HG02678 (cell line): Measurements from ENCODE around the gene LTBP1.

Source experiments
- ATAC-seq: cut with Tn5 transposase; IDR thresholded peaks from one replicate; pipeline ENCODE4 v1.9.1; 2021; ENCODE audit warnings: mild to moderate bottlenecking, moderate library complexity; ENCODE audit not compliant: unreplicated experiment

Gene LTBP1

DNA sequence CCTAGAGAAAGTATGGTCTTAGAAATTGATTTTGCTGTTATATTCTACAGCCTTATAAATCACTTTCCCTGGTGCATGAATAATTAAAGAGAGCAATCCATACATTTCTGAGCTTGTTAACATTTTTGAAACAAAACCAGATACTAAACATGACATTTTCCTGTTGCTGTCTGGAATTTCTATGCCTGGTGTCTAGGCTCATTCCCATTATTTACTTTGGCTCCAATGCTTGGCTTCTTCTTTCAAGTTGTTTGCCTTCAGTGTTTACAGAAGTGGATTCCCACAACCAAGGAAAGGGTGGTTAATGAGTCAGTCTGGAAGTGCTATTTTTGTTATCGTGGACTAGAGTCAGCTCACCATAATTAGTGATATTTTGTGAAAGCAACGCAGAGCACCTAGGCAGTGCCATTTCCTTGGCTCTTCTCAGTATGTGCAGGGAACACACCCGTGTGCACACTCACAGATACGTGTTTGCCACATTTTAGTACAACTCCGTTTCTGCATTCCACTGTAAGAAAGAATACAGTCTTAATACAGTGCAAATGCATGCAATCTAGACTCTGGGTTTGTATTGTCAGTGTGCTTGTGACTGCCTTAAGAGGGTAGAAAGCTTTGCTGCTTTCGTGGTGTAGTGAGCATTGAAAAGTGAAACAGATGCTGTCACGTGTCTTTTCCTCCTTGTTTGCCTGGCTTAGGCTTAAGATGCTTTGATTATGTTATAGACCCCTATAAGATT lies 344.7 kb downstream of the LTBP1 start:
- ATAC-seq, result no peak

DNA sequence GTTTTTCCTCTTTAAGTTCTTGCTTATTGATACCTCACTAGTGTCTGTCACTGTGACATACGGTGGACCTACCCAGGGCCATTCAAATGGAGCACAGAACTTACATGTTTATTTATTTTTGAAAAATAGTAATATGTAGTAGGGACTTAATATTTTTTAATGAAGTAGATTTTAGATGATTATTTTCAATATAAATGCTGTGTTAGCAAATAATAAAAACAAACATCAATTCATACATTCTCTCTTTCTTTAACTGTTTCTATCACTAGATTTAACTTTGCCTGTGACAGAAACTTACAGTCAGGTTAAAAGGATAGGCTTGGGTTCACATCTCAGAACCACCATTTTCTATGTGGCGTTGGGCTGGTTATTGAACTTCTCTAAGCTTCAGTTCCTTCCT lies 345.3 kb downstream of the LTBP1 start:
- no peak for ATAC-seq

DNA sequence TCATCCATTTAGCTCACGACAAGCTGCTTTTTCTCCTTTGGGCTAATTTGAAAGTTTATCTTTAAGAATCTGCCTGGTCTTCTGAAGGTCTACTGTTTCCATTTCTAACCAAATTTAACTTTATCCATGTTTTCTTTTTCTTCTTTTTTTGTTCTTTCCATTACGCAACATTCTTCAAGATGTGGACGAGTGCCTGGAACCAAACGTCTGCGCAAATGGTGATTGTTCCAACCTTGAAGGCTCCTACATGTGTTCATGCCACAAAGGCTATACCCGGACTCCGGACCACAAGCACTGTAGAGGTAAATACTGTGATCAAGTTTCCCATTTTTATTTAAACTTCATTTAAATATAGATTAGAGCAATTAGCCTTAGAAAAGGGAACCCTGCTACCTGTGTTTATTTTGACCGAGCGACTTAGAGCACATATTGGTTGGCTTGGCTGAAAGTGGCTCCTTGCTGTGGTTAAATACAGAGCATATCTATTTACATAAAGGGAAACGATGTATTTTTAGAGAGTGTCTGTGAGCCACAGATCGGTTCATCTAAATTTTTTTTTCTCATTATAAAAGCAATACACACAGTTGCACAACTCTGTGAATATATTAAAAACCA lies 346.3 kb downstream of the LTBP1 start:
- ATAC-seq, result no peak

DNA sequence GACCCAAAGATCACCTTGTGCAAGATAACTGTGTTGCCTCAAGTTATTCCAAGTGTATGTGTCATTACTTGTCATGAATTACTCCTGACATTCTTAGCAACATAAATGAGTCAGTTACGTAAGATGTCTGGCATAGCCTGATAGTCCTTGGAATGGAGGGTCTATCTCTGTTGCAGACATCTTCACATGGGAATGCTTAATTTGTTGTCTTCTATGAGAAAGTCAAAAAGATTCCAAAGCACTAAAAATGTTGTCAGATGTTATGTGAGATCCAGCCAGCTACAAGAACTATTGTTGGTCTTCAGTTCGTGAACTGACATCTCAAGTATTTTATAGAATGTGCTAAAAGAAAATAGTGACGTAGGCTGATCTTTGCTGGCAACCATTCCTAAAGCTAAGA lies 351.5 kb downstream of the LTBP1 start:
- ATAC-seq, result no peak

DNA sequence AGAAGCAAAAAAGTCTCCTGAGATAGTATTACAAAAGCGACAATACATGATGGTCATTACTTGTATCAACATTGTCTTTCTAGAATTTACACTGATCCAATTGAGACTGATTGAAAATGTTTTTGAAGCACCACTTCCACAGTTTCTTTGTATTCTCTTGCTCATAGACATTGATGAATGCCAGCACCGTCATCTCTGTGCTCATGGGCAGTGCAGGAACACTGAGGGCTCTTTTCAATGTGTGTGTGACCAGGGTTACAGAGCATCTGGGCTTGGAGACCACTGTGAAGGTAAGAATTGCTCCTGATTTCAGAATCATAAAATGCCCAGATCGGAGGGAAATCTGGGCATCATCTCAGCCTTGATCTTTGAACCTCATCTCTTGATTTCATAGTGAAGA lies 354.6 kb downstream of the LTBP1 start:
- no peak for ATAC-seq

DNA sequence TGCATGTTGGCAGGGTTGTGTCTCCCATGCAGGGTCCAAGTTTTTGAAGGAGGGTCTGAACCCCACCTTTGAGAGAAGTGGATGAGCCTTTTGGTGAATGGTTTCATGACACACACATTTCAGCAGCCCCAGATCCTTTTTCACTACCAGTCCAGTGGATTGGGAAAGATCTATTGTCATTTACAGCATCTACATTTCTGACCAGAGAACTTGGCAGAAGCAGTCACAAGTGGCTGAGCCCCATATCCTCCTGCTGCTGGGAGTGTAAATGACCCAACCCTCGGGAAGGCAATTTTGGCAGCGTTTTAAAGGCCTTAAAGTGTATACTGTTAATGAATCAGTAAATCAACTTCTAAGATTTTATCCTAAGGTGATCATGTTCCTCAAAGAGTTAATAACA lies 355.6 kb downstream of the LTBP1 start:
- no peak for ATAC-seq

DNA sequence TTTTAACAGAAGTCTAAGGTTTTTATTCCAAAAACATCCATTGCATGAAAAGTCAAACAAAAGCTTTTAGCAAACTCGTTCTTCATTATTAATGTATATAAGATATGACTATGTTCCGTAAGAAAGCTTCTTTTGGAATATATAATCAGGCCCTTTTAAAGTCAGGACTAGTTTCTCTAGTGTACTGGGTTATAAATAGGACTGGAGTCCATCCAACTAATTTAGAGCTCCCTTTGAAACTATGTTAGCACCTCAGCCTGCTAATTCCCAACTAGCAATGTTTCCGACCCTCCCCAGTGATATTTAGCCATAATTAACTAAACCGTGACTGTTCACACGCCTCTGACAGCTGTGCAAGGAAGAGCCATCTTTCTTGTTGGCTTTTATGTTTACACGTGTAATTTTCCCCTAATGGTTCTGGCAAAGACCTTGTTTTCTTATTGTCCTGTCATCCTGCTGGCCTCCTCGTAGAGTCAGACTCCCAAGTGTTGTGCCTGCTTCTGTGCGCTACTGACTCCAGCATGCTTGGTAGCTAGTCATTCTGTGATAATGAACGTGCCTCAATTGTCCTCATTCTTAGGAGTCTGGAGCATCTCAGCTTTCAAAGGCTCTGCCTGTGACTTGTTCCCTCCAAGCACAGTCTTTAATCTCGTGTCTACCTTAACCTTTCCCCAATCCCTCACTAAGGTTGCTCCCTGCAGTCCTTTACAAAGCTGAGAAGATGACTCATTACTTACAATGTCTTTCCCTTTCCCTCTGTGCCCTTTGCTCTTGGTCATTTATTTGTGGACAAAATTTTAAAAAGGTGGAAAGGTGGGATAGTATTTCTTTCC lies 357.5 kb downstream of the LTBP1 start:
- ATAC-seq, result no peak

DNA sequence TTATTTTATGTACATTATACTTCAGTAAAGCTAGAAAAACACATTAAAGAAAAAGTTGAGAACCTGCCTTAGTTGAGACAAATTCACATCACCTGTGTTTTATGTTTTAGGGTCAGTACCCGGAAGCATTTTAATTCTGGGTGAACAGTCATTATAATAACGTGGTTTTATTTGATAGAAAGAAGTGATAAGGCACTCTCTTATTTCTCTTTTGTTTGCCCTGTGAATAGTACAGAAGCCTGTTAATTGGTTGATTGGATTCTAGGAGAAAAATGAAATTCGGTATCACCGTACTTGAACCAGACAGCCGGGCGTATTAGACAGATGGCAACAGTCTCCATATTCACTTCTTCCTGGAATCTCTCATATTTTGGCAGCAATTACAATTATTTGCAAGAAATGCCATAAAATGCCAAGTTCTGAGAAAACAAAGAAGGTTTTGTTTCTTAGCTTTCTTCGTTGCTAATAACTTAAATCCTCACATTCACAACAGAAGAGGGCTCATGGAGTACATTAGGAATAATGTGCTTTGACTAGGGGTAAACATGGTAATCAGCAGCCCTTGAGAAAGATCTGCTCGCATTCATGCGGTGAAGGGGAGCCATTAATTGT lies 361.0 kb downstream of the LTBP1 start:
- no peak for ATAC-seq

DNA sequence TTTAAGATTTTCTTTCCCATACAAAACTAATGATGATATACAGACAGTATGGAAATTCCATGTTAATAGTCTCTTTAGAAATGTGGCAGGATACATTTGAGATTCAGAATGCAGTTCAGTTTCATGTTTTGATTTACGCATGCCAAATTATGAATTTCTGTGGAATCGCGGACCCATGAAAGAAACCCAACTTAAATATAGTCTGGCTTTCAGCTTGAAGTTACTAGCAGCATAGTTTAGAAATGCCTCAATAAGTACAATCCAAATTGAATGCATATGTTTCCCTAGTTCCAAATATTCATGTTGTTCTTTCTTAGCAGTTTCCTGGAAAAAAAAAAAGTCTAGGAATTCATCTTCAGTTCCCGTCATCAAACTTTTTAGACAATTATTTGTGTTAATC lies 365.6 kb downstream of the LTBP1 start:
- no peak for ATAC-seq

DNA sequence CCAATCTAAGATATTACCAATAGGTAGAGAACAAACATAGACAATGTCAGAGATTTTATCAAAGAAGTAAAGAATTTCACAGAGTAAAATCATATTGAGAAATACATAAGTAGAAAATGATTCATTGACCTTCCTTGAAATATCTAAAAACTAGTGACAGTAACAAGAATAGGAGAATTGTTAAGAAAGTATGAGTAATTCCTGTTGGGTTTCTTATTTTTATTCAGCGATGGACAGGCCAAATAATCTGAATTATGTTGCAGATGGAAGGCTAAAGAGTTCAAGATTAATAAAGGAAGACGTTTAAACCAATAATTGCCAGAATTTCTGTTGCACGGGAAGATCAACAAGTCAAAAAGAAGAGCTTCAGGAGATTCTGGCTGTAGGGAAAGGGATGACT lies 366.3 kb downstream of the LTBP1 start:
- ATAC-seq, result no peak

DNA sequence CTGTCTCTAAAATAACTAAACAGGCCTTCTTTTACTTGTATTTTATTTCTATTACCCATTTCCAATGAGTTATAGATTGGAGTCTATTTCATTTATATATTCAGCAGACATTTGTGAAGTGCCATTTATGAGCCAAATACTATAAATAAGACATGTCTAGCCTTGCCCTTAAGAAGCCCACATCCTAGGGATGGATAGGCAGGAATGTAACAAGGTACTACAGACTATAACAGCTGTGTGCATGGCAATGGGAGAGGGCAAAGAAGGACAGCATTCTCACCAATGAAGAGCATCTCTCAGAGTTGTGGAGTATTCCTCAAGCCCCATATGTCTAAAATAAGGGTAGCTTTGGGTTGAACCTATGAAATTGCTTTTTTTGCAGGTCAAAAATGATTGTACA lies 367.8 kb downstream of the LTBP1 start:
- ATAC-seq, result no peak

DNA sequence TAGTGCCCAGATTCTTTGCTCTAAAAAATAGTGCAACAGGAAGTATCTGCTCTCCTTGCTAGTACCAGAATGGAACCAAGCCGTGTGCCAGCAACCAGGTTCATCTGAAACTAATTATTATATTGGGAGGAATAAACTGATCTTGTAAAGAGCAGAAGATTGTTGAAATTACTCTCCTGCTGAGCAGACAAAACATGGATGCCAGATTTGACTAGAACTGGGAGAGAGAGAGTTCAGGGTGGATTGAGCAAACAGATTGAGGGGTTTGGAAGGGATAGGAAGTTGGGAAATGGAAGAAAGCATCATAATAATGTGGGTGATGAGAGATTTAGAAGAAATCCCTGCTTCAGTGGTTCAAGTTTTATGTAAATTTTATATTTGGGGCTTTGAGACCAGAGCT lies 369.6 kb downstream of the LTBP1 start:
- ATAC-seq, result no peak

DNA sequence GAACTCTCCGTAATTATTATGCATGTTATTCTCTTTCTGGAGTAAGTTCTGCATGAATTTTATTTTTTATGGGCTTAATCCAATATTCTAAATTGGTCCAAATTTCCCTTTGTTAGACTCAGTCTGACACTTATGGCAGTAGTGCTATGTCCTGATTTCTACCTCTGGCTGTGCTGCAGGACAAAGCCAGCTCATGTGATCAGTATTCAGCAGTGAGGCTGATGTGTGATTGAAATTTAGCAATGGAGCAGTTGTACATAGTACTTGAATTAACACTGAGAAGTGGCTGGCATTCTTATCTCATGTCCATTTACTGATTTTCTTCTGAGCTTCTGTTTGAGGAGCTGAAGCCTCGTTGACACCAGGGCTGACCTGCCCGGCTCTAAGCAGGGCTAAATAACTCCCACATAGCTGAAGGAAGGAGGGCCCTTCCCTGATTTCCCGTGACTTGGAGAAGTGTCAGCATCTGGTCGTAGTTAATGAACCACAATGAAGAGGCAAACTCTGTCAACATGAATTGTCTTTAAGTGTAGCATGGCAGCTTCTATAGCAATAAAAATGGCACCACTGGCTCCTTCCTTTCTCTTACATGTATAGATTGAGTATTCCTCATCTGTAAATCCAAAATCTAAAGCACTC lies 370.7 kb downstream of the LTBP1 start:
- no peak for ATAC-seq

DNA sequence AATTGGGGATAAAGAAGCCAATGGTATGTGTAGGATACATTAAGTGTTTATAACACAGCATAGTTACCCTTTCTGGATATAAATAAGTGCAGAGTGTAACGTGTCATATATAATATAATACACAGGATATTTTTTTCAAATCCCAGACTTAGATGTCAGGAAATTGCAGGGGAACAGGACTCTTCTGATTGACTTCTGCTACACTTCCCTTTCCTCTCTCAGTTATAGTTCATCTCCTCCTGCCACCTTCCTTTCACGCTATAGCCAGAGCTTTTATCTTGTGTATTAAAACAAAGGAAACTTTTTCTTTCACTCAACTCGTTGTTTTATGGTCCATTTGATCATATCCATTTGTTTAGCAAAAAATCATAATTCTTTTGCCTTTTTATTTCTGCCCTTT lies 371.7 kb downstream of the LTBP1 start:
- ATAC-seq, result no peak

DNA sequence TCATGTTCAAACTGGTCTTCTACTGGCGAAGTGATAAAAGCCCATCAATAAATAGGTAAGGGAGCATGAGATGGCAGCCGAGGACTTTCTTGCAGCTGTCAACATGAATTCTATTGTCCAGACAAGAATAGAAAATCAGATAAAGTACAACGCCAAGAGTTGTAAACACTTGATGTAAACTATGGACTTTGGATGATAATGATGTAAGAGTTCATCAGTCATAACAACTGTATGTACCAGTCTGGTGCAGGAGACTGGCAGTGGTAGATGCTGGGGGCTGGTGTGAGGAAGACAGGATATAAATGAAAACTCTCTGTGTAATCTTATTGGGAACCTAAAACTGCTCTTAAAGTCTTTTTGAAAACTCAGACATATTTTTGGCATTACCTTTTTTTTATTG lies 373.8 kb downstream of the LTBP1 start:
- ATAC-seq, result no peak

DNA sequence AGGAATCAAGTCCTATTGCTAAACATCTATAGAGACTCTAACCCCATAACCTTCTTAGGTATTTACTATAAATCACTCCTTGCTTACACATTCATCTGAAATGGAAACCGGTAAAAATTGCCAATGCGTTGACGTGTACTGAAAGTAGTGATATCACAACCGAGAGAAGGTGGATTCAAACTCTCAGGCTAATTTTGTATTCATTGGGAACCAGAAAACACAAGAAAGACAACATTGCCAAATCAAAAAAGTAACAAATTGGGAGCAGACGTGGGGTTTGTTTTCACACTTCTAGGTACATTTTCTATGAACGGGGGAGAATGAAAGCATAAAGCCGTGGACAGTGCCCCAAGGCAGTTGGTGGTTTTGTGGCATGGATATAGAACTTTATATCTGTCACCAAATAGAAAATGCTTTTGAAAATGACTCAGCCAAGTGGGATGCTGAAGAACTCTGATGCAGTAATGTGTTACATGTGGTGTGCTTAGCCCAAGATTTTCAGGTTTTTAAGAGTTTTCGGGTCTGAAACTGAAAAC lies 374.6 kb downstream of the LTBP1 start:
- ATAC-seq, result peak; percentile 47

DNA sequence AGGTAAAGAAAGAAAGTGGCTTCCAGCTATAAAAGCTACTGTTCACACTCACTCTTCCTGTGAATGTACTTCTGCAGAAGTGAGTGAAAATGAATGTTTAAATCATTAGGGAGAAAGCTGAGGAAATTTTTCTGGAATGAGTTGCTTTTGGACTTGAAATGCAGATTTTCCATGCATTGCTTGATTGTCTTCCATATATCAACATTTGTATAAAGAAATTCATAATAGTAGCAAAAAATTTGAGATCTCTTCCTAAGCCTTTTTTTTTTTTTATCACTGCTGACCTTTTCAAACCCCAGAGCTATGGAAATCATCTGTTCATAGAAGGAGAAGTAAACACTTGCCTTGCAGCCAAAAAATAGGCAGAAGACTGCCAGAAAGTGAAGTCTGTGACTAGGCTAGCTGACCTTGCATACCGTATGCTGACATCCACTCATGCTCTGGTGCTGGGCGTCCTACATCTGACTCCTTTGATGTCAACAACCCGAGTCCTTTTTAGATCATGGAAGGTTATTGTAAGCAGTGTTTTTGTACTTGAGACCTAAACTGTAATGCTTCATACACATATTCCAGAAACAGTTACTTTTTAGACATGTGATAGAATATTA lies 375.2 kb downstream of the LTBP1 start:
- ATAC-seq, result peak; percentile 17

DNA sequence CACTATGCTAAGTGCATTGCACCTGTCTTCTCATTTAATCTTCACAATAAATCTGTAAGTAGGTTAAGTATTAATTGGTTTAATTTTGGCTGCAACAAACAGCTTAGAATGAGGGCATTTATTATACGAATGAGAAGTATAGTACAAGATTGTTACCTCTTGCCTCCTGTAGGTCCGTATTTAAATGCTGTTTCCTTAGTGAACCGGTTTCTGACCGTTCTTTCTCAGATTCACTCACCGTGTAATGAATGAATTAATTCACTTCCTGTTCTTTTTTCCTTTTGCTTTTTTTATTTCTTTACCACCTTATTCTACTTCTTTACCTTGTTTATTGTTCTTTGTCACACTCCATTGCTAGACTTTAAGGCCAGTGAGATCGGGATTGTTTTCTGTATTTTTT lies 375.9 kb downstream of the LTBP1 start:
- no peak for ATAC-seq

DNA sequence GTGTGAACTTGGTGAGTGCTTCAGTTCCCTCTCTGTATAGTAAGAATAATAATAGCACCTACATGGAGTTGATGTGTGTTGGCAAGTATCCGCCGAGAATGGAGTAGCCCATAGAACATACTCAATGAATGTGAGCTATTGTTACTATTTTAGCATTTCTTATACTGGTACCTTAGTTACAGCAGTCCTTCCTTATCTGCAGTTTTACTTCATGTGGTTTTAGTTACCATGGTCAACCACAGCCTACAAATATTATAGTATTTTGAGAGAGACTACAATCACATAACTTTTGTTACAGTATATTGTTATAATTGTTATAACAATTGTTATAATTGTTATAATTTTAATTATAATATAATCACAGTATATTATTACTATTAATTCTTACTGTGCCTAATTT lies 377.2 kb downstream of the LTBP1 start:
- no peak for ATAC-seq

DNA sequence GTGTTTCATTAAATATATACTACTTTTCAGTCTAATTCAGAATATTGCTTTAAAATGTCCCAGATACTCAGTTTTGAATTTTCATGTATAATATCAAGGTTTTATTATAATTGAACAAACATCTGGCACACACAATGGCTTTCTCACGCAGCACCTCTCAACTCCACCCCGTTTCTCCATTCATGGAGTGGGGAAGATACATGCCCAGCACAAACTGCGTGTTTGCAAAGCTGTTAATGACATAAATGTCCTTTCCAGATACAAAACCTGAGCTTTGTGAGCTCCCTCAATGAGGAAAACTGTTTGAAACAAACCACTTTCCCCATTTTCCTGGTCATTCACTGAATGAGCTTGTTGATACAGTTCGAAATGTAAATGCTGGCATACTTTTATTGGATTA lies 379.3 kb downstream of the LTBP1 start:
- ATAC-seq, result no peak
